Chondrocyte (in vitro differentiated cells): ENCODE results near the gene RIC3. TPM values are rescaled to one million over a fixed set of nuclear protein-coding genes. Genes with fewer than 3 reads are reported as not detected.

Experiments
- DNase-seq: peaks from one replicate; pipeline ENCODE4 v3.0.0; 2021; ENCODE audit warnings: mixed read lengths, low spot score
- H3K27ac Mint-ChIP-seq: one replicate; pipeline ENCODE4 v1.8.0; 2021; ENCODE audit warnings: mild to moderate bottlenecking, moderate library complexity, mixed read lengths; ENCODE audit not compliant: unreplicated experiment
- H3K27me3 Mint-ChIP-seq: 2 replicates; pipeline ENCODE4 v1.8.0; 2021; ENCODE audit warnings: low read depth, mixed read lengths
- H3K36me3 Mint-ChIP-seq: 2 replicates; pipeline ENCODE4 v1.8.0; 2021; ENCODE audit warnings: low read depth, mixed read lengths
- H3K4me1 Mint-ChIP-seq: 2 replicates; pipeline ENCODE4 v1.8.0; 2021; ENCODE audit warnings: low read depth, mild to moderate bottlenecking, mixed read lengths
- H3K4me3 Mint-ChIP-seq: one replicate; pipeline ENCODE4 v1.8.0; 2021; ENCODE audit warnings: mild to moderate bottlenecking, moderate library complexity, mixed read lengths; ENCODE audit not compliant: unreplicated experiment
- H3K9me3 Mint-ChIP-seq: 2 replicates; pipeline ENCODE4 v1.8.0; 2021; ENCODE audit warnings: low read depth, mixed read lengths
- total RNA-seq: library from RNA; stranded (reverse); gene quantifications from 3 replicates; pipeline ENCODE4 v1.2.1, GENCODE V29; 2021
- TF ChIP-seq, protein P1 (sequence below): fragments of 200-600 bp; sonication (generic); IDR thresholded peaks from 2 replicates; pipeline ENCODE4 v1.5.0; 2021; ENCODE audit warnings: antibody characterized with exemption, mild to moderate bottlenecking, moderate library complexity

RIC3 gene
- total RNA-seq, 1 donor from 2014 or later, result 0.12 TPM

DNA sequence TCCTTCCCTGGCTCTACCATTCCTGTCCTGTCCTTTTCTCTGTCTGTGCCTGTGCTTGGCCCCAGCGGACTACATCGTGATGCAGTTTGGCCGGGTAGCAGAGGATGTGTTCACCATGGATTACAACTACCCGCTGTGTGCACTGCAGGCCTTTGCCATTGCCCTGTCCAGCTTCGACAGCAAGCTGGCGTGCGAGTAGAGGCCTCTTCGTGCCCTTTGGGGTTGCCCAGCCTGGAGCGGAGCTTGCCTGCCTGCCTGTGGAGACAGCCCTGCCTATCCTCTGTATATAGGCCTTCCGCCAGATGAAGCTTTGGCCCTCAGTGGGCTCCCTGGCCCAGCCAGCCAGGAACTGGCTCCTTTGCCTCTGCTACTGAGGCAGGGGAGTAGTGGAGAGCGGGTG, 67.4 kb downstream of the RIC3 start:
- Mint-ChIP-seq H3K9me3 (no peaks in the 10 kb centered on the region), H3K4me3 (no peak overlapping the region), H3K27ac (no peak overlapping the region), H3K36me3 (peaks cover 15% of the 10 kb centered on the region), H3K27me3 (no peaks in the 10 kb centered on the region), H3K4me1 (peaks cover 7% of the 10 kb centered on the region)
- TF ChIP-seq, protein P1, sequence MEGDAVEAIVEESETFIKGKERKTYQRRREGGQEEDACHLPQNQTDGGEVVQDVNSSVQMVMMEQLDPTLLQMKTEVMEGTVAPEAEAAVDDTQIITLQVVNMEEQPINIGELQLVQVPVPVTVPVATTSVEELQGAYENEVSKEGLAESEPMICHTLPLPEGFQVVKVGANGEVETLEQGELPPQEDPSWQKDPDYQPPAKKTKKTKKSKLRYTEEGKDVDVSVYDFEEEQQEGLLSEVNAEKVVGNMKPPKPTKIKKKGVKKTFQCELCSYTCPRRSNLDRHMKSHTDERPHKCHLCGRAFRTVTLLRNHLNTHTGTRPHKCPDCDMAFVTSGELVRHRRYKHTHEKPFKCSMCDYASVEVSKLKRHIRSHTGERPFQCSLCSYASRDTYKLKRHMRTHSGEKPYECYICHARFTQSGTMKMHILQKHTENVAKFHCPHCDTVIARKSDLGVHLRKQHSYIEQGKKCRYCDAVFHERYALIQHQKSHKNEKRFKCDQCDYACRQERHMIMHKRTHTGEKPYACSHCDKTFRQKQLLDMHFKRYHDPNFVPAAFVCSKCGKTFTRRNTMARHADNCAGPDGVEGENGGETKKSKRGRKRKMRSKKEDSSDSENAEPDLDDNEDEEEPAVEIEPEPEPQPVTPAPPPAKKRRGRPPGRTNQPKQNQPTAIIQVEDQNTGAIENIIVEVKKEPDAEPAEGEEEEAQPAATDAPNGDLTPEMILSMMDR, result no peak
- DNase-seq, result no peak

GRCh38 chr11:8100605-8101004, 68.2 kb downstream of the RIC3 start:
- Mint-ChIP-seq H3K27ac (no peak overlapping the region), H3K4me3 (no peak overlapping the region), H3K27me3 (no peaks in the 10 kb centered on the region), H3K4me1 (peaks cover 1% of the 10 kb centered on the region), H3K36me3 (peaks cover 17% of the 10 kb centered on the region), H3K9me3 (no peaks in the 10 kb centered on the region)
- TF ChIP-seq, protein P1, result no peak
- DNase-seq, result no peak

DNA sequence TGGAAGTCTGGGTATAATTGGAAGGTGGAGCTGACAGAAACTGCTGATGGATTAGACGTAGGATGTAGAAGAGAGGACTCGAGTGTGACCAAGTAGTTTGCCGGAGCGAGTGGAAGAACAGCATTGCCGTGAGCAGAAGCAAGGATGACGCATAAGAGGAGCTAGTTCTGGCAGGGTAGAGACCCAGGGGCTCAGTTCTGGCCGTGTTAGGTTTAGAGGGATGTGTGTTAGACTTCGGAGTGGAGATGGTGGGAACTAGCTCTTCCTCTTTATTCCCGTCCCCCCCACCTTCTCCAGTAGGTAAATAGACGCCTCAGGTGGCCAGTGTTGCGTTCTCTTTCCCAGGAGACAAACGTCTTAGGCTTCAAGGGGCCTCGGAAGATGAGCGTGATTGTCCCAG, 68.7 kb downstream of the RIC3 start:
- H3K4me1 Mint-ChIP-seq, result no peaks in the 10 kb centered on the region
- H3K4me3 Mint-ChIP-seq, result no peak overlapping the region
- no peak overlapping the region for H3K27ac Mint-ChIP-seq
- TF ChIP-seq, protein P1, result no peak
- peaks cover 16% of the 10 kb centered on the region for H3K36me3 Mint-ChIP-seq
- H3K27me3 Mint-ChIP-seq, result no peaks in the 10 kb centered on the region
- no peaks in the 10 kb centered on the region for H3K9me3 Mint-ChIP-seq
- DNase-seq, result no peak

DNA sequence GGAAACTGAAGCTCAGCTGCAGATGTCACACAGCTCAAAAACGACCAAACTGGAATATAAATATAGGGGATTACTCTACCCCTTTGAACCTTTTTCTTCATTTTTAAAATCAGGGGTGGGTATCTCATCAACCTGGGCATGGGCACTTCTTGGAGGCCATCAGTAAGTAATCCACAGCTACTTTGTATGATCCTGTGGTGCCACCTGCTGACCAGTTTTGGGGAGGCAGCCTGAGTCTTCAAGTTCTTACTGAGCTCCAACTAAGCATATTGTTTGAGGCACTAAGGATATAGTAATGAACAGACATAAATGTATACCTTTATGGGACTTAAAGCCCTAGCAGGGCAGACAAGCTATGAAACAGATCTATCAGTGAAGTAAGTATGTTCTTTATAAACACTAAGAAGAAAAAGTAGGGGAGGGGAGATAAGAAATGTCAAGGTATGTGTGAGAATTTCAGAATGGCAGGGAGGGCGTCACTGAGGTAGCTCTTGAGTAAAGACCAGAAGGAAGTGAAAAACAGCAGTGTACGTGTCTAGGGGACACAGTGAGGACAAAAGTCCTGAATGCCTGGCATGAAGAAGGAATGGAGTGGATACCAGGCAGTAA, 69.4 kb downstream of the RIC3 start:
- TF ChIP-seq, protein P1, result peak; percentile 96
- Mint-ChIP-seq H3K4me3 (no peak overlapping the region), H3K36me3 (peaks cover 16% of the 10 kb centered on the region), H3K4me1 (no peaks in the 10 kb centered on the region), H3K27ac (no peak overlapping the region), H3K9me3 (no peaks in the 10 kb centered on the region), H3K27me3 (no peaks in the 10 kb centered on the region)
- no peak for DNase-seq

DNA sequence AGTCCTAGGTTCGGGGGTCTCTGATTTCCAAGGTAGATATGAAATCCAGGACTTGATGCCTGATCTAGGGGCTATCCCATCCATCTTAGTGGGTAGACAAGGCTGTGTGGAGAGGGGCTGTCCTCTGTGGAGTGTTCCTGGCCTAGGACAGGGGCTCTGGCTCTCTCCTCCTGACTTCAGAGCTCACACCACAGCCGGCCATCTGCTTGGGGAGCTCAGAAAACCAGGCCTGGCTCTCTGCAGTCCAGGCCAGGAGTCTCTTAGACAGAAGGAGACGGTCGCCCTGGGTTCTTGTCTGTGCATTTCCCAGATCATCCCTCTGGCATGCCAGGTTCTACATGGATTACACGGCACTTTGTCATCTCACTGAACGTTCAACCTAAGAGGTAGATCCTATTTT, 69.9 kb downstream of the RIC3 start:
- Mint-ChIP-seq H3K4me1 (no peaks in the 10 kb centered on the region), H3K36me3 (peaks cover 16% of the 10 kb centered on the region), H3K27ac (no peak overlapping the region), H3K4me3 (no peak overlapping the region), H3K9me3 (no peaks in the 10 kb centered on the region), H3K27me3 (no peaks in the 10 kb centered on the region)
- DNase-seq, result no peak
- TF ChIP-seq, protein P1, result no peak
